H1 (cell line): ENCODE results near the gene SAP30. TPM values are rescaled to one million over a fixed set of nuclear protein-coding genes. Genes with fewer than 3 reads are reported as not detected.

Experiments used
- CTCF ChIA-PET: fragments of 300-600 bp; sonication (Branson Sonifier 250); formaldehyde crosslinking; loops from one replicate; lab custom pipeline; 2021; ENCODE audit not compliant: partially characterized antibody; lab: Charles Lee
- POLR2A ChIA-PET: fragments of 300-600 bp; sonication (Branson Sonifier 250); formaldehyde crosslinking; loops from one replicate; lab custom pipeline; 2021; ENCODE audit warnings: inconsistent platforms; ENCODE audit not compliant: partially characterized antibody; lab: Charles Lee
- DNase-seq, 2 experiments: peaks; one replicate each; pipeline versions ENCODE4 v3.0.0 to v3.0.0-alpha.2; 2010 to 2022; ENCODE audit warnings: low spot score in 2 of 2, low read depth in 1 of 2, mixed read lengths in 1 of 2
- FAIRE-seq: peaks from 2 replicates; lab custom pipeline; 2011; peaks lifted over from hg19 to GRCh38; lab: Jason Lieb, UNC
- H2AFZ ChIP-seq: 2 replicates; pipeline ENCODE4 v1.8.1; 2012; ENCODE audit warnings: low read length, inconsistent platforms
- H2AK5ac ChIP-seq: 2 replicates; pipeline ENCODE4 v1.6.1; 2013; ENCODE audit warnings: low read depth, low read length
- H2BK120ac ChIP-seq: replicated peaks from 2 replicates; pipeline ENCODE3; 2013; ENCODE audit warnings: low read depth, low read length, inconsistent platforms
- H2BK12ac ChIP-seq: 2 replicates; pipeline ENCODE4 v1.6.1; 2013; ENCODE audit warnings: low read depth, low read length
- H2BK15ac ChIP-seq: 2 replicates; pipeline ENCODE4 v1.6.1; 2013; ENCODE audit warnings: low read length
- H2BK20ac ChIP-seq: 2 replicates; pipeline ENCODE4 v1.6.1; 2013; ENCODE audit warnings: low read length
- H2BK5ac ChIP-seq: 2 replicates; pipeline ENCODE4 v1.6.1; 2013; ENCODE audit warnings: low read depth, low read length
- H3K14ac ChIP-seq: 2 replicates; pipeline ENCODE4 v1.6.1; 2013; ENCODE audit warnings: inconsistent platforms; ENCODE audit not compliant: insufficient read length
- H3K18ac ChIP-seq: 2 replicates; pipeline ENCODE4 v1.6.1; 2013; ENCODE audit warnings: low read length; ENCODE audit errors: extremely low read depth
- H3K23ac ChIP-seq: 2 replicates; pipeline ENCODE4 v1.6.1; 2013; ENCODE audit warnings: inconsistent platforms; ENCODE audit not compliant: insufficient read length
- H3K23me2 ChIP-seq: 2 replicates; pipeline ENCODE4 v1.6.1; 2013; ENCODE audit warnings: low read depth, low read length
- H3K27ac ChIP-seq: 2 replicates; pipeline ENCODE4 v1.6.1; 2011; ENCODE audit warnings: low read depth, low read length, inconsistent platforms
- H3K27me3 ChIP-seq, 4 experiments: replicated peaks in 1 of 4; 1 replicate in 1 of 4; 2 replicates in 3 of 4; pipeline versions ENCODE4 v1.6.1 to v1.8.1; 2011 to 2013; ENCODE audit warnings: low read length in 3 of 4, mild to moderate bottlenecking in 3 of 4, inconsistent platforms in 2 of 4, mixed read lengths in 2 of 4, moderate library complexity in 1 of 4; ENCODE audit not compliant: control insufficient read depth in 3 of 4, insufficient read depth in 3 of 4; ENCODE audit errors: extremely low read depth in 1 of 4
- H3K36me3 ChIP-seq, 4 experiments: 2 replicates each; pipeline versions ENCODE4 v1.6.1 to v1.8.1; 2011 to 2013; ENCODE audit warnings: mild to moderate bottlenecking in 4 of 4, low read length in 3 of 4, moderate library complexity in 2 of 4, control low read depth in 1 of 4, inconsistent platforms in 1 of 4; ENCODE audit not compliant: insufficient read depth in 4 of 4, control insufficient read depth in 2 of 4
- H3K4ac ChIP-seq: replicated peaks from 2 replicates; pipeline ENCODE3; 2013; ENCODE audit warnings: low read length, low read depth, mixed read lengths, inconsistent platforms; ENCODE audit not compliant: insufficient read length
- H3K4me1 ChIP-seq, 4 experiments: replicated peaks in 1 of 4; 1 replicate in 1 of 4; 2 replicates in 3 of 4; pipeline versions ENCODE4 v1.6.1 to v1.8.1; 2011 to 2013; ENCODE audit warnings: low read length in 3 of 4, inconsistent platforms in 2 of 4, mixed read lengths in 1 of 4; ENCODE audit not compliant: insufficient read depth in 4 of 4, control insufficient read depth in 3 of 4
- H3K4me2 ChIP-seq, 2 experiments: 2 replicates each; pipeline versions ENCODE4 v1.6.1 to v1.8.1; 2011 to 2013; ENCODE audit warnings: low read depth in 2 of 2, low read length in 2 of 2, control low read depth in 1 of 2, inconsistent platforms in 1 of 2, mild to moderate bottlenecking in 1 of 2; ENCODE audit not compliant: insufficient read depth in 1 of 2
- H3K4me3 ChIP-seq, 4 experiments: fragments of 200-600, 300-600 bp in 1 of 4; sonication (generic), shearing (Covaris generic), sonication (Bioruptor Twin) in 1 of 4; 2 replicates each; pipeline versions ENCODE4 v1.5.1 to v1.8.1; 2011 to 2016; ENCODE audit warnings: low read length in 4 of 4, low read depth in 3 of 4, control low read depth in 2 of 4, inconsistent platforms in 2 of 4, mild to moderate bottlenecking in 2 of 4, mixed read lengths in 1 of 4, moderate library complexity in 1 of 4; ENCODE audit not compliant: insufficient read depth in 2 of 4; ENCODE audit errors: extremely low read depth in 1 of 4
- H3K56ac ChIP-seq: replicated peaks from 2 replicates; pipeline ENCODE3; 2013; ENCODE audit warnings: low read depth, mild to moderate bottlenecking, mixed read lengths, low read length, inconsistent platforms; ENCODE audit not compliant: insufficient read length
- H3K79me1 ChIP-seq: 2 replicates; pipeline ENCODE4 v1.6.1; 2013; ENCODE audit warnings: low read depth, low read length, control low read depth
- H3K79me2 ChIP-seq, 2 experiments: 2 replicates each; pipeline versions ENCODE4 v1.6.1 to v1.8.1; 2012 to 2013; ENCODE audit warnings: low read length in 2 of 2, mild to moderate bottlenecking in 2 of 2, inconsistent platforms in 1 of 2; ENCODE audit not compliant: insufficient read depth in 2 of 2, control insufficient read depth in 1 of 2
- H3K9ac ChIP-seq, 4 experiments: replicated peaks in 1 of 4; 1 replicate in 1 of 4; 2 replicates in 3 of 4; pipeline versions ENCODE4 v1.6.1 to v1.8.1; 2011 to 2013; ENCODE audit warnings: low read depth in 3 of 4, low read length in 3 of 4, control low read depth in 2 of 4, mild to moderate bottlenecking in 2 of 4, moderate library complexity in 2 of 4, inconsistent platforms in 1 of 4; ENCODE audit errors: extremely low read depth in 1 of 4
- H3K9me3 ChIP-seq, 2 experiments: 2 replicates each; pipeline versions ENCODE4 v1.6.1 to v1.8.1; 2012 to 2013; ENCODE audit warnings: mild to moderate bottlenecking in 2 of 2, moderate library complexity in 2 of 2, control low read depth in 1 of 2, inconsistent platforms in 1 of 2, low read depth in 1 of 2, low read length in 1 of 2, mixed read lengths in 1 of 2; ENCODE audit not compliant: insufficient read depth in 2 of 2
- H4K20me1 ChIP-seq, 2 experiments: replicated peaks in 1 of 2; 2 replicates each; pipeline versions ENCODE3 to v1.8.1; 2011 to 2013; ENCODE audit warnings: inconsistent platforms in 2 of 2, low read length in 2 of 2, mild to moderate bottlenecking in 1 of 2; ENCODE audit not compliant: insufficient read depth in 2 of 2, control insufficient read depth in 1 of 2
- H4K5ac ChIP-seq: 2 replicates; pipeline ENCODE4 v1.6.1; 2013; ENCODE audit warnings: low read length, low read depth, mixed read lengths, inconsistent platforms; ENCODE audit not compliant: insufficient read length
- H4K8ac ChIP-seq: 2 replicates; pipeline ENCODE4 v1.8.0; 2013; ENCODE audit warnings: mild to moderate bottlenecking, moderate library complexity, low read length, inconsistent platforms; ENCODE audit not compliant: insufficient read depth; ENCODE audit errors: extremely low read depth
- H4K91ac ChIP-seq: replicated peaks from 2 replicates; pipeline ENCODE3; 2013; ENCODE audit warnings: low read length, mixed read lengths, inconsistent platforms; ENCODE audit not compliant: insufficient read length
- EGR1 ChIP-seq: IDR thresholded peaks from 2 replicates; pipeline ENCODE4 v1.6.1; 2011; ENCODE audit warnings: low read depth, low read length, borderline replicate concordance
- WGBS, 2 experiments: shearing (Covaris generic) in 1 of 2; methylation state at CpG; one replicate each; pipeline versions ENCODE4 v1.1.6 to v1.1.7; 2013 to 2015; ENCODE audit warnings: low lambda C conversion rate in 2 of 2, mixed read lengths in 2 of 2, inconsistent platforms in 1 of 2, low coverage in 1 of 2, missing lambda C conversion rate in 1 of 2; ENCODE audit not compliant: insufficient replicate concordance in 2 of 2, insufficient coverage in 1 of 2, insufficient read length in 1 of 2; ENCODE audit errors: extremely low coverage in 1 of 2, missing lambda C conversion rate in 1 of 2; 5-methylcytosine and 5-hydroxymethylcytosine counted together
- polyA plus RNA-seq, 7 experiments: library from polyadenylated mRNA; depleted of rRNA in 3 of 7; stranded (reverse) in 5 of 7; unstranded in 2 of 7; fragments of >200 nt in 5 of 7; fragments of 200-250 nt in 2 of 7; gene quantifications; 1 replicate in 5 of 7; 2 replicates in 1 of 7; 4 replicates in 1 of 7; pipeline versions ENCODE4 v1.2.1 to v1.2.3, GENCODE V29; 2011 to 2013; ENCODE audit warnings: missing spikeins in 2 of 7, mixed read lengths in 2 of 7
- total RNA-seq: library from RNA; stranded (reverse); fragmentation: NEBNext Ultra II Directional; extraction: Animal tissue kit (Norgen Biotek cat#: 25700); gene quantifications from 2 replicates; pipeline ENCODE4 v1.2.1, GENCODE V29; 2021

The SAP30 gene
- total and polyA plus RNA-seq, 2 of the 8 experiments (the other 6 are each of a cell fraction or from before 2014, with no cell fraction given): 7.7 to 21.1 TPM

GRCh38 chr4:173332963-173333657 lies 37.6 kb upstream of the SAP30 start:
- DNase-seq (no peak), FAIRE-seq (no peak)
- peak overlapping the region; percentile 100 for H3K27ac ChIP-seq
- H3K4me2 ChIP-seq: peak overlapping the region; percentile 80 to 90
- H2BK20ac ChIP-seq: no peak overlapping the region
- no peak overlapping the region for H3K14ac ChIP-seq
- no peak overlapping the region for H3K23ac ChIP-seq
- H3K56ac ChIP-seq: peak overlapping the region; percentile 24
- H2BK120ac ChIP-seq: no peak overlapping the region
- H2AK5ac ChIP-seq: no peak overlapping the region
- ChIA-PET POLR2A (interaction anchor here (0.6 to 8.0 kb wide), 18 partner anchors 12 to 1273 kb away, joined by 3 to 123 read pairs (median 4); partner anchors contain the start of genes SAP30 and SCRG1), CTCF (interaction anchor here (0.7 to 3.0 kb wide), 7 partner anchors 15 to 88 kb away, joined by 3 to 12 read pairs (median 3); partner anchors contain the start of gene SAP30)
- H2BK15ac ChIP-seq: no peak overlapping the region
- no peak overlapping the region for H2BK12ac ChIP-seq
- WGBS, 2 experiments: 31% methylated on average over 21 of the region's 21 CpGs; no CpG with 5 or more reads in 1 of the 2 experiments
- H3K79me2 ChIP-seq: peaks cover 0 to 19% of the 10 kb centered on the region in 2 experiments; a peak in 3 of 4 replicates
- peaks cover 3% of the 10 kb centered on the region; the same call in 1 of the 2 replicates for H3K23me2 ChIP-seq
- peak overlapping the region; percentile 84; the same call in 1 of the 2 replicates for H4K8ac ChIP-seq
- no peaks in the 10 kb centered on the region for H3K9me3 ChIP-seq
- H4K5ac ChIP-seq: no peak overlapping the region
- no peaks in the 10 kb centered on the region for H3K27me3 ChIP-seq
- H2AFZ ChIP-seq: no peak overlapping the region
- H3K79me1 ChIP-seq: no peaks in the 10 kb centered on the region
- H4K91ac ChIP-seq: no peak overlapping the region
- no peak overlapping the region for H3K18ac ChIP-seq
- no peak overlapping the region for H3K4ac ChIP-seq
- peaks cover 6 to 51% (median 25%) of the 10 kb centered on the region in 4 experiments; a peak in 7 of 8 replicates for H3K36me3 ChIP-seq
- no peak overlapping the region; the same call in 1 of the 2 replicates for H2BK5ac ChIP-seq
- peaks cover 0 to 3% (median 1%) of the 10 kb centered on the region in 4 experiments; a peak in 4 of 7 replicates for H3K4me1 ChIP-seq
- peak overlapping the region; percentile 95 to 100 (median 100) for H3K9ac ChIP-seq
- peak overlapping the region; percentile 73 to 99 (median 94) for H3K4me3 ChIP-seq
- peaks cover 2 to 4% of the 10 kb centered on the region in 2 experiments for H4K20me1 ChIP-seq
- no peak for TF ChIP-seq EGR1
